ENCODE data around the gene ADGRA1.

The ADGRA1 gene

GRCh38 chr10:133100186-133100585 is 12.5 kb downstream of the ADGRA1 start:
- peaks cover 3 to 16% of the 10 kb centered on the region in 2 donors for H3K4me1 Mint-ChIP-seq
- no peaks in the 10 kb centered on the region for H3K9me3 Mint-ChIP-seq
- DNase-seq (no peak), ATAC-seq (replicated peaks) (no peak)
- H3K27me3 Mint-ChIP-seq: peaks cover 32 to 58% of the 10 kb centered on the region in 2 donors
- no peak overlapping the region for H3K4me3 Mint-ChIP-seq
- H3K27ac Mint-ChIP-seq: no peak overlapping the region
- H3K36me3 Mint-ChIP-seq: no peaks in the 10 kb centered on the region

- H3K27me3 Mint-ChIP-seq: peaks cover 32 to 59% of the 10 kb centered on the region in 2 donors
These were observed 13.1 kb downstream of the ADGRA1 start for GRCh38 chr10:133100706-133101415.

GRCh38 chr10:133101416-133101810 is 13.7 kb downstream of the ADGRA1 start:
- Mint-ChIP-seq H3K4me1 (peaks cover 3 to 16% of the 10 kb centered on the region in 2 donors), H3K27ac (no peak overlapping the region), H3K27me3 (peaks cover 32 to 59% of the 10 kb centered on the region in 2 donors), H3K36me3 (no peaks in the 10 kb centered on the region), H3K4me3 (no peak overlapping the region), H3K9me3 (peaks cover 0 to 2% of the 10 kb centered on the region in 2 donors)
- ATAC-seq (replicated peaks) (peak in 1 of 2 donors; percentile 17), DNase-seq (no peak)

More at GRCh38 chr10:133100706-133101415, 13.1 kb downstream of the ADGRA1 start:
- Mint-ChIP-seq H3K36me3 (no peaks in the 10 kb centered on the region), H3K27ac (no peak overlapping the region), H3K9me3 (no peaks in the 10 kb centered on the region), H3K4me1 (peaks cover 3 to 16% of the 10 kb centered on the region in 2 donors), H3K4me3 (no peak overlapping the region)
- ATAC-seq (replicated peaks) (peak; percentile 71 to 82), DNase-seq (peak; percentile 33)

- Mint-ChIP-seq H3K4me1 (peaks cover 3 to 16% of the 10 kb centered on the region in 2 donors), H3K36me3 (peaks cover 0 to 4% of the 10 kb centered on the region in 2 donors), H3K27ac (no peak overlapping the region), H3K4me3 (no peak overlapping the region), H3K9me3 (peaks cover 9 to 10% of the 10 kb centered on the region in 2 donors), H3K27me3 (peaks cover 24 to 59% of the 10 kb centered on the region in 2 donors)
- no peak for ATAC-seq (replicated peaks)
- no peak for DNase-seq
These were observed 14.8 kb downstream of the ADGRA1 start for GRCh38 chr10:133102415-133103095.

- no peak for ATAC-seq (replicated peaks)
- Mint-ChIP-seq H3K9me3 (peaks cover 14 to 17% of the 10 kb centered on the region in 2 donors), H3K27me3 (peaks cover 23 to 59% of the 10 kb centered on the region in 2 donors), H3K4me3 (no peak overlapping the region), H3K27ac (no peak overlapping the region), H3K4me1 (peaks cover 3 to 16% of the 10 kb centered on the region in 2 donors), H3K36me3 (peaks cover 0 to 4% of the 10 kb centered on the region in 2 donors)
- DNase-seq: no peak
These were observed 15.7 kb downstream of the ADGRA1 start for GRCh38 chr10:133103311-133103910.

DNA sequence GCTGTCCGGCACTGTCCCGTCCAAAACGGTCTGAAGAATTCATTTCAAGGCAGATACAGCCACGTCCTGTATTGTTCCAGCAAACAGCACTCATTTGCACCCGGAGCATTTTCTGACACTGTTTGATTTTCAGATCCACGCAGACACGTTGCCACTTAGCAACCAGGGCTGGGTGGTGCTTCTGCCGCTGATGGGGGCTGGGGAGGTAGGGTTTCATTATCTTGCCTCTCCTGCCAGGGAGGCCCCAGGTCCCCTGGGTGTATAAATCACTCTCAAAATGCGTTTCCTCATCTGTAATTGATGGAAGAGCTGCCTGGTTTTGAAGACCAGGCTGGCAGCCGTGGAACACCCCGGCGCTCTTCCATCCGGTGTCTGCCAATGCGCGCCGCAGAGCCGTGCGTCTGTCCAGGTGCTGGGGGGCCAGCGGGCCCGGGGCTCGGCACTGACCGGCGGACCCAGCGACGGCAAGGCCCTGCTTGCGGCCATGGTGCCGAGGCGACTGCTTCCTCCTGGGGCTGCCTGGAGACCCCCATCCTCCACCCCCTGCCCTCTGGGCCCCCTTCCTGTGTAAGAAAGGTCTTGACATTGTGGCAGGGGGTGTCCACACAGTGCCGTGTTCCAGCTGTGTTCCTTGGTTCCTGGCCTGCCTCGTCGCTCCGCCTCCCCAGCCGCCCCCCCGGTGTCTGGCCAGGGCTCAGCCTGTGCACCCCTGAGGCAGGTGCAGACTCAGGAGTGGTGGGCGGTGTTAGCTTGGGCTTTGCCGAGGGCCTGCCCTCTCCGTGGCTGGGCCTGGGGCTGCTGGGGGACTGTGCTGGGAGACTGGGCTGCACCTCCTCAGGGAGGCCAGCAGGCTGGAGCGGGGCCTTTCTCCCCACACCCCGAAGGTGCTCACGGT is 16.6 kb downstream of the ADGRA1 start:
- H3K9me3 Mint-ChIP-seq: peaks cover 18 to 23% of the 10 kb centered on the region in 2 donors
- H3K36me3 Mint-ChIP-seq: peaks cover 2 to 5% of the 10 kb centered on the region in 2 donors
- ATAC-seq (replicated peaks) (no peak), DNase-seq (no peak)
- peaks cover 3 to 16% of the 10 kb centered on the region in 2 donors for H3K4me1 Mint-ChIP-seq
- H3K4me3 Mint-ChIP-seq: no peak overlapping the region
- H3K27me3 Mint-ChIP-seq: peaks cover 20 to 60% of the 10 kb centered on the region in 2 donors
- H3K27ac Mint-ChIP-seq: no peak overlapping the region

- Mint-ChIP-seq H3K9me3 (peaks cover 21 to 26% of the 10 kb centered on the region in 2 donors), H3K4me1 (peaks cover 3 to 16% of the 10 kb centered on the region in 2 donors), H3K36me3 (peaks cover 4 to 8% of the 10 kb centered on the region in 2 donors), H3K4me3 (no peak overlapping the region), H3K27ac (no peak overlapping the region), H3K27me3 (peaks cover 20 to 58% of the 10 kb centered on the region in 2 donors)
- DNase-seq (no peak), ATAC-seq (replicated peaks) (no peak)
These were observed 17.4 kb downstream of the ADGRA1 start for GRCh38 chr10:133104963-133105640.

DNA sequence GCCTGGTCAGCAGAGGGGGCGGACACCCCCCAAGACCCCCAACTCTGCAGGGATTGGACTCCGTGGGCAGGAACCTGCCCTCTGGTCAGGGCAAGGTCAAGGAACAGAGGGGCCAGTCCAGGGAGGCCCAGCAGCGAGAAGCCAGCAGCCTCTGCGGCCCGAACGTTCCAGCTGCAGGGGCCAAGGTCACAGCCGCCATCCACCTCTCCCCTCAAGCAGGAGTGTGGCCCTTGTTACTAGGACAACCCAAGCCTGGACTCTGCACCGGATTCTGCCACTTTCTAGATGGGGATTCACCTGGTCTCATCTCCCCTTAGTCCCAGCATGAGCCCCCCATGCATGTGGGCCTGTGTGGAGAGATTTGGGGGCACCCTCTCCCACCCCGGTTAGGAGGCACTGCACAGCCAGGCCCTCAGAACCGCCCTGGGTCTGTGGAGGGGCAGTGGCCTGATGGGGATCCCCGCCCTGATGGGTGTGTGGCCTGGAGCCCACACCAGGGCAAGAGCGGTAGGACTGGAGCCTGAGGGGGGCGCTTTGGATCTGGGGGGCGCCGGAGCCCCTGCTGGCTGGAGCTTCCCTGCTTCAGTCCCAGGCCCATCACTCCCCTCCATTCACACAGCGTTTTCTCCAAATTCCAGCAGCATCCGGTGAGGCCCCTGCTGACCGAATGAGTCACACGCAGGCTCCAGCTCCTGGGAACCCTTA is 18.1 kb downstream of the ADGRA1 start:
- no peak for DNase-seq
- no peak for ATAC-seq (replicated peaks)
- peaks cover 21 to 26% of the 10 kb centered on the region in 2 donors for H3K9me3 Mint-ChIP-seq
- H3K4me3 Mint-ChIP-seq: no peak overlapping the region
- peaks cover 4 to 8% of the 10 kb centered on the region in 2 donors for H3K36me3 Mint-ChIP-seq
- H3K4me1 Mint-ChIP-seq: peaks cover 3 to 14% of the 10 kb centered on the region in 2 donors
- H3K27ac Mint-ChIP-seq: no peak overlapping the region
- peaks cover 16 to 51% of the 10 kb centered on the region in 2 donors for H3K27me3 Mint-ChIP-seq

DNA sequence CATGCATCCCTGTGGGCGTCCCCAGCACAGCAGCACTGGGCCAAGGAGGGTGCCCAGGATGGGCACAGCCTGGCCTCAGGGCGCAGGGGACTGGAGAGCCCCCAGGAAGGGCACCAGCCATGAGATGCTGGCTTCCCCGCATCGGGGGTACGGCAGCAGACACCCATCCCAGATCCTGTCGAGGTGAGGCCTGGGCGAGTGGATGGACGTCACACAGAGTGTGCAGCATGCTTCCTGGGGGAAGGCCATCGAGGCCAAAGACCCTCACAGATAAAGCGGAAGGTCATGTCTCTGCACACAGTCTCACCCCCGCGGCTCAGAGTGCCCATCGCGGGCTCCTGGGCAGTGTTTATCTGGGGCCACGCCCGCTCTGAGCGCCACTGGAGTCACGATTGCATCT is 18.8 kb downstream of the ADGRA1 start:
- peaks cover 4 to 8% of the 10 kb centered on the region in 2 donors for H3K36me3 Mint-ChIP-seq
- ATAC-seq (replicated peaks) (no peak), DNase-seq (no peak)
- H3K27me3 Mint-ChIP-seq: peaks cover 14 to 45% of the 10 kb centered on the region in 2 donors
- no peak overlapping the region for H3K4me3 Mint-ChIP-seq
- H3K4me1 Mint-ChIP-seq: peaks cover 0 to 7% of the 10 kb centered on the region in 2 donors
- H3K9me3 Mint-ChIP-seq: peaks cover 21 to 26% of the 10 kb centered on the region in 2 donors
- H3K27ac Mint-ChIP-seq: no peak overlapping the region

DNA sequence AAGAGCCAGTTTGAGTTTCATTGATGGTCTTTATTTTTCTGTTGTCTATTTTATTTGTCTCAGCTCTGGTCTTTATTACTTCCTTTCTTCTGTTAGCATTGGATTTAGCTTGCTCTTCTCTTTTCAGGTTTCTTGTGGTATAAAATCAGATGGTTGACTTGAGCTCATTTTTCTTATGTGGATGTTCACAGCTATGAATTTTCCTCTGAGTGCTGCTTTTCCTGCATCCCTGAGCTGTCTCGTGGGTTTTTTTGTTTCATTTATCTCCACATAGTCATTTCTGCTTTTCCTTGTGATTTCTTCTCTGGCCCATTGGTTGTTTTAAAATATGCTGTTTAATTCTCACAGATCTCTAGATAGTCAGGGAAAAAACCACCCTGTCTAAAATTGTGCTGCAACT is 19.7 kb downstream of the ADGRA1 start:
- Mint-ChIP-seq H3K36me3 (peaks cover 4 to 8% of the 10 kb centered on the region in 2 donors), H3K27ac (no peak overlapping the region), H3K9me3 (peaks cover 26 to 27% of the 10 kb centered on the region in 2 donors), H3K4me3 (no peak overlapping the region), H3K27me3 (peaks cover 10 to 43% of the 10 kb centered on the region in 2 donors), H3K4me1 (no peaks in the 10 kb centered on the region)
- DNase-seq (no peak), ATAC-seq (replicated peaks) (no peak)

- ATAC-seq (replicated peaks): no peak
These were observed 22.0 kb downstream of the ADGRA1 start for GRCh38 chr10:133109711-133110110.

DNA sequence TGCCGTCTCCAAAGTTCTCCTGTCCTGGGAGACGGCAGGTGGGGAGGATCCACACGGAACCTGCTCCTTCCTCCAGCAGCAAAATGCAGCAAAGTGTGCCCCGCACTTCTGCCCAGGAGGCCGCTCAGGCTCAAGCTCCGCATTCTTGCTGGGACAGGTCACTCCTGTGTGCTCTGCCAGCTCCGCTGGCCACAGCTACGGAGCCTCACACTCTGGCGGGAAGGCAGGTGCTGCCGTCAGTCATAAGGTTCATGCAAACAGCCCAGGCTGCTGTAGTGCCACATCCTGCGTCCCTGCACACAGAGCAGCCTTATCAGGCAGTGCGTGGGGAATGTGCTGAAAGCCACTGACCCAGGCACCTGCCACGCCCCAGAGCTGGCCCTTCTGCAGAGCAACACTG is 22.4 kb downstream of the ADGRA1 start:
- ATAC-seq (replicated peaks) (no peak), DNase-seq (no peak)
- Mint-ChIP-seq H3K4me1 (no peaks in the 10 kb centered on the region), H3K27me3 (peaks cover 6 to 18% of the 10 kb centered on the region in 2 donors), H3K9me3 (peaks cover 26 to 35% of the 10 kb centered on the region in 2 donors), H3K27ac (no peak overlapping the region), H3K4me3 (no peak overlapping the region), H3K36me3 (peaks cover 4 to 8% of the 10 kb centered on the region in 2 donors)

More at GRCh38 chr10:133109711-133110110, 22.0 kb downstream of the ADGRA1 start:
- Mint-ChIP-seq H3K27me3 (peaks cover 10 to 22% of the 10 kb centered on the region in 2 donors), H3K4me3 (no peak overlapping the region), H3K27ac (no peak overlapping the region), H3K36me3 (peaks cover 4 to 8% of the 10 kb centered on the region in 2 donors), H3K9me3 (peaks cover 26 to 34% of the 10 kb centered on the region in 2 donors), H3K4me1 (no peaks in the 10 kb centered on the region)
- DNase-seq: no peak
